Activated CD4-positive, alpha-beta T cell treated with anti-CD3 and anti-CD28 coated beads, Interleukin-2, amount 50 U/mL, for 48 hours (primary cell): ENCODE data around the gene MARK1.
A peak's percentile ranks its signal among the peaks of the same experiment; 100 is the strongest.
"Not testable (repeated sequence)": the region's sequence is repeated elsewhere in the genome, so short reads cannot be mapped to it uniquely, and the experiment has no call there.

Experiments used
- DNase-seq, 2 experiments: peaks; one replicate each; pipeline ENCODE4 v3.0.0-alpha.2; 2020

Gene MARK1

DNA sequence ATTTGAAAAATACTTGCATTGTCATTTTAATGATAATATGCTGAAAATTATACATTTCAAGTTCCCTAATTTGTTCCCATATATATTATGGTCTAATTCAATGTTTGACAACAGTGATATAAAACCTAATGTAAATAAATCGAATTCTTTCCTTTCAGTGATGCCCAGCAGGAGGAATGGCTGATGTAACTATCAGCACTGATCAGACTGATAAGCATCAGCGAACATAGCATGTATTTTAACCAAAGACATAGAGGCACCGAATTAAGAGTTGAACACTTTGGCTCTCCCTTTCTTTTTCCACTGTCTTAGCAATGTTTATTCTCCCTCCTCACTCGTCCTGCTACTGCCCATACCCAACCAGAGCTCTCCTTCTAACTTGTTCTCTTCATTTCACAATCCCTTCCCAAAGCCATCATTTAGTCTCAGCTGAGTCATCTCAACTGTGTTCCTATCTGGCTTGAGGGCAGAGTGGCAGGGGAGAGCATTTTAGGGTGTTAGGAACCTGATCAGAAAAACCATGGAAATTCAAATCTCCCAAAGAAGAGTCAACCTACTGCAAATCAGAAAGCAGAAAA, 103.4 kb downstream of the MARK1 start:
- no peak for DNase-seq

- no peak for DNase-seq
Measured at GRCh38 chr1:220637759-220638158, 109.8 kb downstream of the MARK1 start.

DNA sequence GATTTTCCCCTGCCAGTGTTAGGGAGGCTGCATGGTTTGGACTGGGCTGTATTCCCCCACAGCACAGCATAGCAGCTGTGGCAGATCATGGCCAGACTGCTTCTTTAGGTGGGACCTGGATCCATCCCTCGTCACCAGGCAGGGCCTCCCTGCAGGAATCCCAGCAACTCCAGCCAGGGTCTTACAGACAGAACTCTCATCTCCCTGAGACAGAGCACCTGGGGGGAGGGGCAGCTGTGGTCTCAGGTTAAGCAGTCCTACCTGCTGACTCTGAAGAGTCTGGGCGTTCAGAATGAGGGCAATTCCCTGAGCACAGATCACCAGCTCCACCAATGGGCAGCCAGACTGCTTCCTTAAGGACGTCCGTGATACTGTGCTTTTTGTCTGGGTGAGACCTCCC, 114.3 kb downstream of the MARK1 start:
- DNase-seq: no peak

- no peak for DNase-seq
Measured at GRCh38 chr1:220652995-220653394, 125.1 kb downstream of the MARK1 start.

GRCh38 chr1:220655509-220655908, 127.6 kb downstream of the MARK1 start:
- DNase-seq: no peak

DNA sequence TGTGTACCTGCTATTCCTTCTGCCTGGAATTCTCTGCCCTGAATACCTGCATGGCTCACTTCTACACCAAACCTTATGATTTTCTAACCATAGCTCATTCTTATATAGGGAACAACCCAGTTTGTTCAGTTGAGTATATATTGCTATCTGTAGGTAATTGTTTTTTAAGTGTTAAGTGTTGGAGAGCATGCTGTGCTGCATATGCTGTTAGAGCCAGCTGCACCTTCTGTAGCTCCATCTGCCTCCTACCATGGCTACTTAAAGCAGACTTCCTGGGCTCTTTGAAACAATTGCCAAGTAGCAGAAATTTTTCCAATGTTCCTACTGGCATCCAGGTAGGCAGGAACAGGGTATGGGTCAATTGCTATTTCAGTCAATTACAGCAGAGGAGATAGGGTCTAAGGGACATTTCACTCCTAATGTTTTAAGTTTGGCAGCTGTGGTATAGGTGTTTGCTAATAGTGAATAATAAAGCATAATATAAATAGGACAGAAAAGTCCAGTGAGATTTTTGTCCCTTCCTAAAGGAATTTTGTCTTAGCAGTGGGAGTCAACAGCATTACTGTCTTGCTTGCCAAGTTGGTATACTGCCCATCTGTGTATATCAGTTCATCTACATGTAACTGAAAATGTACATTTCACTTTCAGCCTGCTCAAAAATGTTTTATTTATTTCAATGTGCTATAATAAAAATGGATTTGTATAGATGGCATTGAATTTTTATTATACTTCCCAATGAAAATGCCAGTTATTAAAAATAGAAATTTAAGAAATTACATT, 128.2 kb downstream of the MARK1 start:
- no peak for DNase-seq

DNA sequence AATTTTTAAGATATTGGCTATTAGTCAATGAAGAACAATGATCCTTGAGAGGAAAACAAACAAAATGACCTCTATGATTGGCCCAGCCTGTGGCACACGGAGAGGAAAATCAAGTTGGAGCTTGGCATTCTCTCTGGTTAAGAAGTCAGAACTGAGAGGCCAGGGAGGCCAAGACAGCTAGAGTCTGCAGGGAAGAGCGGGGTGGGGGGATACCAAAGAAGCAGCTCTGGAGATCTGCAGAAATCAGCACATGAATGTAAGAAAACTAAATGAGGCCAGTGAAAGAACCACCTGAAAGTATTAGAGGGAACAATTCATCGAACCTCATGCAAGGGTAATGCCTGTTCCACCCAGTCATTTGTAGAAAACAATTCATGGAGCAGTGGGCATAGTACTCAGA, 138.4 kb downstream of the MARK1 start:
- no peak for DNase-seq

- DNase-seq: no peak
Measured at GRCh38 chr1:220669005-220669404, 141.1 kb downstream of the MARK1 start.

DNA sequence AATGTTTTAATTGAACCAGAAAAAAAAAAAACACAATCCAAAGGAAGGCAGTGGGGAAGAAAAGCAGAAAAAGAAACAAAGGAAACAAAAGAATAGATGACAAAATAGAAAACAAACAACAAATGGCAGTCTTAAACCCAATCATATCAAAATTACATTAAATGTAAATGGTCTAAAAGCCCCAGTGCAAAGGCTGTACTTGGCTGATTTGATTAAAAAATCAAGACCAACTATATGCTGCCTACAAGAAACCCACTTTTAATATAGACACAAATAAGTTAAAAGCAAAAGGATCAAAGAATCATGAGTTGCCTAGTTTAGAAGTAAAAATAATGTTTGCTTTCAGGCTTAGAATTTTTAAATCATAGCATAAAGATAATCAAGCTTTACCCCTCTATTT, 142.4 kb downstream of the MARK1 start:
- no peak for DNase-seq

DNA sequence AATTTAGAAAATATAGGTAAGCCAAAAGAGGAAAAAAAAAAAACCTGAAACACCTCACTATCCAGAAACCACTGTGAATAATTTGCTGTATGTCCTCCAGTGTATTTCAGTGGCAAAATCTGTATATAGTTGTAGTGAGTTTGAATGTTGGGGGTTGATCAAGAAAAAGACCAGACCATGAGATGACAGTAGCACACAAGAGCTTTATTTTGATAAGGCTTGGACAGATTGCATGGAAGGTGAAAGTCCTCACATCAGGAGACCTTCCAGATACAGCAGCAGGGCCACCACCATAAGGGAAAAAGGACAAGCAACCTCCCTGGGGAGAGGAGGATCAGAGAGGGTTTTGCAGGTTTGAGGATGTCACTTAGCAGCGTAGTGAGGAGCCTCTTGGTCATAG, 146.0 kb downstream of the MARK1 start:
- no peak for DNase-seq

GRCh38 chr1:220677251-220677650, 149.3 kb downstream of the MARK1 start:
- no peak for DNase-seq

DNA sequence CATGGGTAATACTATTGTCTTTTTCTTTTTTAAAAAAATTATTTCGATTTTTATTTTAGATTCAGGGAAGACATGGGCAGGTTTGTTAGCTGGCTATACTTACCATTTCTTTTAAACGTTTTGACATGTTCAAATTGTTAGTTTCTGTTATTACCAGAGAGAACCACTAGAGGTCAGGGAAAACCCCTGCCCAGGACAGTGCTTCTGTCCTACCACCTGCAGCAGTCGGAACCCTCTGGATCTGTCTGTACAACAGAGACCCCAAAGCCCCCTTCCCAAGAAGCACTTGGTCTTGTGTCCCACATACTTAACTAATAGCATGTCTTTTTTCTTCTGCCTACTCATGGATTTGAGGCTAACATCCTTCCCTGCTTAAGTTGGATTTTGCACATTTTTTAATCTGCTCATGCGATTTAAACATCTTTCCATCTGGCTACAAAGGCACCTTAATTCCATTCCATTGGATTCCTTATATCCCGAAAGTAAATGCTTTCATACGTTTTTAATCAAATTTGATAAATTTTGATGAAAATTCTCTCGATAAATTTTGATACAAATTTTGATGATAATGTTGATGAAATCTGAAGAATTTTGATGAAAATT, 152.2 kb downstream of the MARK1 start:
- DNase-seq: peak in 1 of 2 experiments; percentile 3

- DNase-seq: no peak
Measured at GRCh38 chr1:220681220-220681880, 153.4 kb downstream of the MARK1 start.

DNA sequence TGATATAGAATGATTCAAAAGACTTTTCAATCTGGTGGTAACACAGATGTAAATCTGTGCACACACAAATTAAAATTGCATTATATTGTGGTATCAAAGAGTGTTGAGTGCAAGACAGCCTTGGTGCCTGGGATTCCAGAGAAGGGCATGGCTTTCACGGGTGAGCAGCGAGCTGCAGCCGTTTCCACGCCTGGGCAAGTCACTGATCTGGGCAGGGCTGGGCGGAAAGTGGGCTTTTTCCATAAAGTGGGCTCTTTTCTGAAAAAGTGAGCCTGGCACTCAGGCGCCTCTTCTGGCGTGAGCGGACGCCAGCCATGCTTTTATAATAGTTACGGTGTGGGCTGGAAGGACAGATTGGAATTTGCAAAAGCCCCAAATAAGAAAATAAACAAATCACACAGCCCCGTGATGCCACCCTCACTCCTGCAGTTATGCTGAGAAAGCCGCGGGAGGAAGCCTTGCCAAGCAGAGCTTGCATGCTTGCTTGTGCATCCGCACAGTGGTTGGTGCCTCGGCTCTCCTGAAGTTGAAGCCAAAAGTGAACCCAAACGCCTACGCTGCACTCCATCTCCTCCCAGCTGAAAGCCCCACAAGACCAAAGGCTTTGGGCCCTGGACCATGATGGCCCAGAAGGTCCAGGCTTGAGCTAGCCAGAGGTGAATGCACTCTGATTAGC, 155.1 kb downstream of the MARK1 start:
- DNase-seq: no peak

DNA sequence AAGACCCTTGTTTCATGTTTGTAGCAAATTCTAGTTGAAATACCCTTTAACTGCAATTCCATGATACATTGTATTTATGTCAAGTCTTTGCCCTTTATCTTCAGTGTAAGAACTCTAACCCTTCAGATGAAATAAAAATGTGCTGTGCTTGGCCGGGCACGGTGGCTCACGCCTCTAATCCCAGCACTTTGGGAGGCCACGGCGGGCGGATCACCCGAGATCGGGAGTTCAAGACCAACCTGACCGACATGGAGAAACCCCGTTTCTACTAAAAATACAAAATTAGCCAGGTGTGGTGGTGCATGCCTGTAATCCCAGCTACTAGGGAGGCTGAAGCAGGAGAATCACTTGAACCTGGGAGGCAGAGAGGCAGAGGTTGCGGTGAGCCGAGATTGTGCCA, 155.8 kb downstream of the MARK1 start:
- not testable (repeated sequence) for DNase-seq

GRCh38 chr1:220684890-220685289, 157.0 kb downstream of the MARK1 start:
- no peak for DNase-seq

DNA sequence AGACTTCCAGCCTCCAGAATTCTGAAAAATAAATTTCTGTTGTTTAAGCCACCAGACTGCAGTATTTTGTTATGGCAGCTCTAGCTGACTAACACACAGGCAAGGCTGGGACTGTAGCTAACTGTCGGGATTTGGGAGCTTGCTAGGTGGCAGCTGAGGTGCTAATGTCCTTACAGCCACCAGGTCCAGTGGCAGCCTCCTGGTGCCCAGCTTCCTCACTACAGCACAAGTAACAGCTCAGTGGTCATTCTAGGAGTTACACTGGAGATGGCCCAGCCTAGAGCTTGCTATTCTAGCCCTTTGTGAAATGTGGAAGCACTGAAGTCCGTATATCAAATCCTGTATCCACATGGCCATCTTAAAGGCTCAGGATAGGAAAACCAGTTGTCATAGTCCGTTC, 157.9 kb downstream of the MARK1 start:
- DNase-seq: no peak

DNA sequence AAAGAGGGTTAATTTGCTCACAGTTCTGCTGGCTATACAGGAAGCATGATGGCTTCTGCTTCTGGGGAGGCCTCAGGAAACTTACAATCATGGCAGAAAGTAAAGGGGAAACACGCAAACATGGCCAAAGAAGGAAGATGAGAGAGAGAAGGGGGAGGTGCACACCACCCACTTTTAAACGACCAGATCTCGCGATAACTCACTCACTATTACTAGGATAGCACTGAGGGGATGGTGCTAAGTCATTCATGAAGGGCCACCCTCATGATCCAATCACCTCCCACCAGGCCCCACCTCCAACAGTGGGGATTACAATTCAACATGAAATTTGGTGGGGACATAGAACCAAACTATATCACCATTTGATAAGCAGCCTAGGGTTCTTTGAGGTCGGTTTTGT, 159.9 kb downstream of the MARK1 start:
- DNase-seq: no peak

- no peak for DNase-seq
Measured at GRCh38 chr1:220689666-220690065, 161.7 kb downstream of the MARK1 start.

DNA sequence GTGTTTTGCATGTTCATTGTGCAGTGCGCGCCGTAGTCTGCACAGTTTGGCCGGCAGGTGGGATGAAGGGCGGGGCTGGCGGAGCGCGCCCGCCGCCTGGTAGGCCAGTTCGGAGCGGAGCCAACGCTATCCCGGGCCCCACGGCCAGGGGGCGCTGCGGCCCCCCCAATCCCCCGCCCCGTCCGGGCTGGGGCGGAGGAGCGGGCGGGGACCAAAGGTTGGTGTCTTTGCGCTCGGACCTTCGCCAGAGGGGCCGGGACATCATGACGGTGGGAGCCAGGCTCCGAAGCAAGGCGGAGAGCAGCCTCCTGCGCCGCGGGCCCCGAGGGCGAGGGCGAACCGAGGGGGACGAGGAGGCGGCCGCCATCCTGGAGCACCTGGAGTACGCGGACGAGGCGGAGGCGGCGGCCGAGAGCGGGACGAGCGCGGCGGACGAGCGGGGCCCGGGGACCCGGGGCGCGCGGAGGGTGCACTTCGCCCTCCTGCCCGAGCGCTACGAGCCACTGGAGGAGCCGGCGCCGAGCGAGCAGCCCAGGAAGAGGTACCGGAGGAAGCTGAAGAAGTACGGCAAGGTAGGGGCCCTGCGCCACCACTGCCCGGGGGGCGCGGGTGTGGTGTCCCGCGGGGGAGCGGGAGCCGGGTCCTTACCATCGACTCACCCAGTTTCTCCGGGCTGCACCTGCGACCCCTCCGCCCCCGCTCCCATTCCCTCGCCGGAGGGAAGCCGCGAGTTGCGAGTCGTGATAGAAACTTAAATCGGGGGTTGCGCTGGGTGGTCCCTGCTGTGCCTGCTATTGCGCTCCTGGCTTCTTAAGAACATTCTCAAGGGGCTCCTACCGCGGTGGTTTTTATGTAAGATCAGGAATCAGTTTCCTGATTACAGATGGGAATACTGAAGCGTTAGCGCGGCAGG, 162.5 kb downstream of the MARK1 start, which contains the start of gene C1orf115:
Gene C1orf115, plus strand, starts transcription at position 224 of the 913 bp plus-strand sequence. Its CDS starts 40 bp downstream, at position 264.
- DNase-seq: peak; percentile 78 to 82

DNA sequence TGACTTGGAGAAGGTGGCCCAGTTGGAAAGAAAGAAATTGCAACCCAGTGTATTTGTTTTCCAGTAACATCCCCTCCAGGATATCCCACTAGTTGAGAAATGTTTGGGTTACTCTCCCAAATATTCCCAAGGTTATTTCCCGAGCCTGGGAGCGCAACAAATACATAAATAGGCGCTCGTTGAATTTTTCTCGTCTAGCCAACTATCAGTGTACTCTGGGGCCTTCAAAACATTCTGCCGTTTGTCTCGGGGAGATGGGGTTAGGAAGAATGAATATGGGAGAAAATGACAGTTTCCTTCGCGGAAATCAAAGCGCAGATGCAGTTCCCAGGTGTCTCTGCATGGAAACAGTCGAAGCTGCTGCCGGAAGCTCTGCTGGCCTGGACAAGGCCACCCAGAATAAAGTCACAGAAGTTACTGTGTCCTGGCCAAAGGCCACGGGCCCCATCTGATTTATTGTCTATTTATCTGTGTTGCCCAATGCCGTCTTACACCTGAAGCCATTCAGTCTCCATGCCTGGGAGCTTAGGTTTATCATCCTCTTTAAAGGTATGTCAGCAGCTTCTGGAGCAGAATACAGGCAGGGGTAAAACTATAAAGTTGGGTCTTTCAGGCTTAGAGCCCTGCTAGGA, 163.2 kb downstream of the MARK1 start:
- no peak for DNase-seq
